ENCODE data around the gene ITGAD. TPM values are rescaled to one million over a fixed set of nuclear protein-coding genes. Genes with fewer than 3 reads are reported as not detected.

The ITGAD gene
- total and polyA plus RNA-seq, 2 donors: 0.05 to 0.21 TPM

DNA sequence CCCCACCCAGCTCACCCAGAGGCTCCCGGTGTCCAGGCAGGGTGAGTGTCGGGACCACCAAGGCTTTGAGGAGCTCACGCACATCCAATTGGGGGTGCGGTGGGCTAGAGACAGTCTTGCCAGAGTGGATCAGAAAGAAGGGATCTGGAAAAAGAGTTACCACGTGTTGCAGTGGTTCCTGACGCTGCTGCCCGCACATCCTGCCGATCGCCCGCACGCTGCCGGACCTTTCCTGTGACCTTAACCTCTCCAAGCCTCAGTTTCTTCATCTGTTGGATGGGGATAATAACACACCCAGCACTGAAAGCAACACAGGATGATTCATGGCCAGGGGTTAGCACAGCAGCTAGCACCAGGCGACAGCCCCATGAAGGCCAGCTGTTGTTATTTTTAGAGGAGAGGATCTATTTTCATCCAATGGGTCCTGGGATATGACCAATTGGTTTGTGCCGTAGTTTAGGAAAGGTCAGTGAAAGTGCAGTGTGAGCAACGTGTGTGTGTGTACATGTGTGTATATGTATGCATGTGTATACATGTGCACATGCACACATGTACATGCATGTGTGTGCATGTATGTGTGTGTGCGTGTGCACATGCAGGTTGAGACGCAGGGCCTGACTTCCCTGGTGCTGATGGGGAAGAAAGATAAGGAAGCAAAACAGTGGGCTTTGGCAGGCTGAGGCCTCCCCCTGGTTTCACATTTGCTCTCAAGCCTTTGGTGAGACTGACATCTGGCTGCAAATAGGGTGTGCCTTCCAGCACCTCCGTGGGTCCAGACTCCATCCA lies 35.6 kb upstream of the ITGAD start:
- no peak overlapping the region for H3K27ac ChIP-seq (ENCODE audit: low read depth)
- H3K4me3 ChIP-seq (ENCODE audit: low read depth, low read length): no peak overlapping the region
- WGBS: 68% methylated on average over 18 of the region's 18 CpGs
- H3K36me3 ChIP-seq (ENCODE audit: insufficient read depth): no peaks in the 10 kb centered on the region
- H3K4me1 ChIP-seq (ENCODE audit: insufficient read depth): no peaks in the 10 kb centered on the region
- DNase-seq (ENCODE audit: extremely low spot score): no peak

DNA sequence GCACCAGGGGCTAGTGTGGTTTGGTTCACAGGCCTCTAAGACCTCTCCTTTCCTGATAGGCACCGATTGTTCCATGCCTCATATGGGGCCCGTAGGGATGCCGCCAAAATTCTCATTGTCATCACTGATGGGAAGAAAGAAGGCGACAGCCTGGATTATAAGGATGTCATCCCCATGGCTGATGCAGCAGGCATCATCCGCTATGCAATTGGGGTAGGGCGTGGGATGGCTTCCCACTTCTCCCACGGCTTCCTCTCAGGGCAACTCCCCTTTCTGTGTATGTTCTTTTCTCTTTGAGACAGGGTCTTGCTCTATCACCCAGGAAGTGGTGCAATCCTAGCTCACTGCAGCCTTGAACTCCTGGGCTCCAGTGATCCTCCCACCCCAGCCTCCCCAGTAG lies 32.9 kb upstream of the ITGAD start:
- 87% methylated on average over 7 of the region's 7 CpGs for whole genome bisulfite sequencing

DNA sequence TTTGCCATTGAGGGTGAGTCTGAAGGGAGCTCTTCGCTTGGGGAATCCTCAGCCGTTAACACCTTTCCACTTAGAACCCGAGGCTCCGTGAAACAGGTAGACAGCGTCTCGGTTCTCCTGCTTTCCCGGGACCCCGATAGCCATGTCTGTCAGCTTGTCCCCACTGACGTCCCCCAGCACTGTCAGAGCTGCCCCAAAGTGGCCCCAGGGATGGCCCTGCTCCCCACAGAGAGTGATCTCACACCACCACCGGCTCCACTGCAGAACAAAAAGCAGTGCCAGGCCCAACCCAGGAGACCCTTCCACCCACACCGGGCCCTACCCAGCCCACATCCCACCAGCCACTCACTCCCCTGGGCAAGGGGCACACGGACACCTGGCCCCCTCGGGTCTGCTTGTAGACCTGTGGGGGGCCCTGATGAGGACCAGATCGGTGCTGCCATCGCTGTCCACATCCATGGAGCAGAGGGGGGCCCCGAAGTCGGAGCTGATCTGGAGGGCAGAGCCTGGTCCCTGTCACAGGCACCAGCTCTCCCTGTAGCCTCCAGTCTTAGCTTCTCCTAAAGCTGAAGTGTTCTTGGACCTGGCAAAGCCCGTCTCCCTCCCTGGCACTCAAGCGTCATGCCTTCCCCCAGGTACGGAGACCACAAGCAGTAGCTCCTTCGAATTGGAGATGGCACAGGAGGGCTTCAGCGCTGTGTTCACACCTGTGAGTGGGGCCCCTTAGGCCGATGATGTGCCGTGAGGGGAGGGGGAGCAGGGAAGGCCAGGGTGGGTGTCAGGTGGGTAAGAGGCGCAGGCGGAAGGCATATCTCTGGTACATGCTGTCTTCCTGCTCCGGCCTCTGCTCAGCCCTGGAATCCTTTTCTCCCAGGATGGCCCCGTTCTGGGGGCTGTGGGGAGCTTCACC lies 31.7 kb upstream of the ITGAD start:
- H3K36me3 ChIP-seq (ENCODE audit: insufficient read depth): no peaks in the 10 kb centered on the region
- H3K4me3 ChIP-seq (ENCODE audit: low read depth, low read length): no peak overlapping the region
- no peaks in the 10 kb centered on the region for H3K4me1 ChIP-seq (ENCODE audit: insufficient read depth)
- 76% methylated on average over 28 of the region's 28 CpGs for WGBS
- no peak for DNase-seq (ENCODE audit: extremely low spot score)
- no peak overlapping the region for H3K27ac ChIP-seq (ENCODE audit: low read depth)

More for the DNA sequence above, 32.9 kb upstream of the ITGAD start:
- no peaks in the 10 kb centered on the region for H3K36me3 ChIP-seq (ENCODE audit: insufficient read depth)
- no peak overlapping the region for H3K27ac ChIP-seq (ENCODE audit: low read depth)
- DNase-seq (ENCODE audit: extremely low spot score): no peak
- no peaks in the 10 kb centered on the region for H3K4me1 ChIP-seq (ENCODE audit: insufficient read depth)
- H3K4me3 ChIP-seq (ENCODE audit: low read depth, low read length): no peak overlapping the region

DNA sequence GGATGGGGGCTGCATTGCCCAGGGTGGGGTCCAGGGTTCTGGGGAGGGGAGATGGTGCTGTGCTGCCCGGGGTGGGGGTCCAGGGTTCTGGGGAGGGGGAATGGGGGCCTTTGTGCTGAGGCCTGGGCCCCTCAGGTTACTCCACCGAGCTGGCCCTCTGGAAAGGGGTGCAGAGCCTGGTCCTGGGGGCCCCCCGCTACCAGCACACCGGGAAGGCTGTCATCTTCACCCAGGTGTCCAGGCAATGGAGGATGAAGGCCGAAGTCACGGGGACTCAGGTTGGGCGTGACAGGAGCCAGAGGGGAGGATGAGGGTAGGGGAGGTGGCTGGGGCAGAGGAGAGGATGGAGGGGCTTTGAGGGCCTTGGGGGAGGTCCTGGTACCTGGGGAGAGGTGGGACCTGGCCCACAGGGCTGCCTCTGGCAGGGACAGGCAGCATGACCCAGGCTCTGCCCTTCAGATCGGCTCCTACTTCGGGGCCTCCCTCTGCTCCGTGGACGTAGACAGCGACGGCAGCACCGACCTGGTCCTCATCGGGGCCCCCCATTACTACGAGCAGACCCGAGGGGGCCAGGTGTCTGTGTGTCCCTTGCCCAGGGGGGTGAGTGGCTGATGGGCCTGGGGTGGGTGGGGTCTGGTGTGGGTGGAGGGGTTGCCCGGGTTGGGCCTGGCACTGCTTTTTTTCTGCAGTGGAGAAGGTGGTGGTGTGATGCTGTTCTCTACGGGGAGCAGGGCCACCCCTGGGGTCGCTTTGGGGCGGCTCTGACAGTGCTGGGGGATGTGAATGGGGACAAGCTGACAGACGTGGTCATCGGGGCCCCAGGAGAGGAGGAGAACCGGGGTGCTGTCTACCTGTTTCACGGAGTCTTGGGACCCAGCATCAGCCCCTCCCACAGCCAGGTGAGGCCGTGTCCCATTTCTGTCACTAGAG lies 30.4 kb upstream of the ITGAD start:
- H3K36me3 ChIP-seq (ENCODE audit: insufficient read depth): no peaks in the 10 kb centered on the region
- H3K4me3 ChIP-seq (ENCODE audit: low read depth, low read length): no peak overlapping the region
- WGBS: 82% methylated on average over 26 of the region's 26 CpGs
- no peak overlapping the region for H3K27ac ChIP-seq (ENCODE audit: low read depth)
- H3K4me1 ChIP-seq (ENCODE audit: insufficient read depth): no peaks in the 10 kb centered on the region
- no peak for DNase-seq (ENCODE audit: extremely low spot score)

DNA sequence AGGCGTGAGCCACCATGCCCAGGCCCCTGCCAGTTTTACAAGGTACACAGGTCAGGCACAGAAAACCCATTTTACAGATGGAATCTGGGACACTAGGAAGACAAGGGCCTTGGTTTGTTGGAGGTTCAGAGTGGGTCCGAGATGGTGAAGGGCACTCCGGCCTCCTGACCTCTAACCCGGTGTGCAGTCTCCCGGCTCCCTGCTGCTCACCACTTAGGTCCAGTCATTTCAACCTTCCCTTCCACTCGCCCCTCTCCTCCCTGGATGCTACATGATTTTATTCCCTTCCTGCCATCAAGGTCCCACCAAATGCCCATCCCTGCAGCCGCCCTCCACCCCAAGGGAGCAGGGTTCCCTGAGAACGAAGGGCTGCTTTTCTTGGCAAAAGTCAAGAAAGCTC lies 29.4 kb upstream of the ITGAD start:
- H3K27ac ChIP-seq (ENCODE audit: low read depth): no peak overlapping the region
- 88% methylated on average over 8 of the region's 8 CpGs for WGBS
- no peaks in the 10 kb centered on the region for H3K4me1 ChIP-seq (ENCODE audit: insufficient read depth)
- no peak for DNase-seq (ENCODE audit: extremely low spot score)
- H3K36me3 ChIP-seq (ENCODE audit: insufficient read depth): no peaks in the 10 kb centered on the region
- H3K4me3 ChIP-seq (ENCODE audit: low read depth, low read length): no peak overlapping the region

DNA sequence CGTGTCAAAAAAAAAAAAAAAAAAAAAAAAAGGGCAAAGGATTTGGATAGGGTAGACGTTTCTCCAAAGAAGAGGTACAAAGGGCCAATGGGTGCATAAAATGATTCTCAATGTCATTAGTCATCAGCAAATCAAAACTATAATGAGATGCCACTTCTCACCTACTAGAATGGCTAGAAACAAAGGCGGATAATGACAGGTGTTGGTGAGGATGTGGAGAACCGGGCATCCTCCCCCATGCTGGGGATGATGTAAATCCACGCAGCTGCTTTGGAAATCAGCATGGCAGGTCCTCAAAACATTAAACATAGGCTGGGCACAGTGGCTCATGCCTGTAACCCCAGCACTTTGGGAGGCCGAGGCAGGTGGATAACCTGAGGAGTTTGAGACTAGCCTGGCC lies 28.7 kb upstream of the ITGAD start:
- no peak for DNase-seq (ENCODE audit: extremely low spot score)
- no peaks in the 10 kb centered on the region for H3K4me1 ChIP-seq (ENCODE audit: insufficient read depth)
- H3K4me3 ChIP-seq (ENCODE audit: low read depth, low read length): no peak overlapping the region
- H3K27ac ChIP-seq (ENCODE audit: low read depth): no peak overlapping the region
- WGBS: 75% methylated on average over 6 of the region's 6 CpGs
- no peaks in the 10 kb centered on the region for H3K36me3 ChIP-seq (ENCODE audit: insufficient read depth)

DNA sequence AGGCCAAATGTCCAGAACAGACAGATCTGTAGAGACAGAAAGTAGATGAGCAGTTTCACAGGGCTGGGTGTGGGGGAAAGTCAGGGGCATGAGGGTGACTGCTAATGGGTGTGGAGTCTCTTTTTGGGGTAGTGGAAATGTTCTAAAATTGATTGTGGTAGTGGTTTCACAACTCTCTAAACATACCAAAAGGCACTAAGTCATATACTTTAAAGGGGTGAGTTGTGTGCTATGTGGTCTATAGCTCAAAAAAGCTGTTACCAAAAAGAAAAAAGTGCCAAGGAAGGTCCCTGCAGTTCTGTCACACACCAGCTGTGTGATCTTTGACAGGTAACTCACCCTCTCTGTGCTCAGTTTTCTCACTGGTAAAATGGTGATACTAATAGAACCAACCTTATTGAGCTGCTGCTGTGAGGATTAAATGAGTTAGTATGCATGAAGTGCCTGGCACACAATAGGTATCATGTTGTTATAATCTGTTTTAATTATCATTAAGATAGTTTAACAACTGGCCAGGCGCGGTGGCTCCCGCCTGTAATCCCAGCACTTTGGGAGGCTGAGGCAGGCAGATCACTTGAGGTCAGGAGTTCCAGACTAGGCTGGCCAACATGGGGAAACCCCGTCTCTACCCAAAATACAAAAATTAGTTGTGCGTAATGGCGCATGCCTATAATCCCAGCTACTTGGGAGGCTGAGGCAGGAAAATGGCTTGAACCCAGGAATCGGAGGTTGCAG lies 27.8 kb upstream of the ITGAD start:
- Histone ChIP-seq H3K36me3 (ENCODE audit: insufficient read depth) (no peaks in the 10 kb centered on the region), H3K4me1 (ENCODE audit: insufficient read depth) (no peaks in the 10 kb centered on the region), H3K4me3 (ENCODE audit: low read depth, low read length) (no peak overlapping the region), H3K27ac (ENCODE audit: low read depth) (no peak overlapping the region)
- DNase-seq (ENCODE audit: extremely low spot score): no peak
- 84% methylated on average over 7 of the region's 7 CpGs for WGBS

DNA sequence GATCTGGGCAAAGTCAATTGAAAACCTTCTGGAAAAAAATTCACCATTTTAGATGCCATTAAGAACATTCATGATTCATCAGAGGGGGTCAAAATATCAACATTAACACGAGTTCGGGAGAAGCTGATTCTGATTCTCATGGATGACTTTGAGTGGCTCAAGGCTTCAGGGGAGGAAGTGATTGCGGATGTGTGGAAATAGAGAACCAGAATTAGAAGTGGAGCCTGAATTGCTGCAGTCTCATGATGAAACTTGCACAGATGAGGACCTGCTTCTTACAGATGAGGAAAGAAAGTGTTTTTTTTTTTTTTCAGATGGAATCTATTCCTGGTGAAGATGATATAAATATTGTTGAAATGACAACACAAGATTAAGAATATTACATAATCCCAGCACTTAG lies 25.3 kb upstream of the ITGAD start:
- no peak for DNase-seq (ENCODE audit: extremely low spot score)
- WGBS: 77% methylated on average over 3 of the region's 3 CpGs
- H3K36me3 ChIP-seq (ENCODE audit: insufficient read depth): no peaks in the 10 kb centered on the region
- H3K4me3 ChIP-seq (ENCODE audit: low read depth, low read length): no peak overlapping the region
- no peaks in the 10 kb centered on the region for H3K4me1 ChIP-seq (ENCODE audit: insufficient read depth)
- H3K27ac ChIP-seq (ENCODE audit: low read depth): no peak overlapping the region

DNA sequence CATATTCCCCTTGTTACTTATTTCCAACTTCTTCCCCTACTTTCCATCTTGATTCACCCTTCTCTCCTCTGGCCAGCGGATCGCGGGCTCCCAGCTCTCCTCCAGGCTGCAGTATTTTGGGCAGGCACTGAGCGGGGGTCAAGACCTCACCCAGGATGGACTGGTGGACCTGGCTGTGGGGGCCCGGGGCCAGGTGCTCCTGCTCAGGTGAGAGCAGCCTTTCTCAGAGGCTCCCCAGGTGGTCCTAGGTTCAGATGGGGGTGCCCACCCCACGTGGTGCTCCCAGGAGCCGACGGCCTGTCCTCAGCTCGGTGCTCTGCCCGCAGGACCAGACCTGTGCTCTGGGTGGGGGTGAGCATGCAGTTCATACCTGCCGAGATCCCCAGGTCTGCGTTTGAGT lies 22.1 kb upstream of the ITGAD start:
- Histone ChIP-seq H3K27ac (ENCODE audit: low read depth) (no peak overlapping the region), H3K4me1 (ENCODE audit: insufficient read depth) (no peaks in the 10 kb centered on the region), H3K4me3 (ENCODE audit: low read depth, low read length) (no peak overlapping the region), H3K36me3 (ENCODE audit: insufficient read depth) (no peaks in the 10 kb centered on the region)
- no peak for DNase-seq (ENCODE audit: extremely low spot score)
- 90% methylated on average over 12 of the region's 12 CpGs for WGBS

DNA sequence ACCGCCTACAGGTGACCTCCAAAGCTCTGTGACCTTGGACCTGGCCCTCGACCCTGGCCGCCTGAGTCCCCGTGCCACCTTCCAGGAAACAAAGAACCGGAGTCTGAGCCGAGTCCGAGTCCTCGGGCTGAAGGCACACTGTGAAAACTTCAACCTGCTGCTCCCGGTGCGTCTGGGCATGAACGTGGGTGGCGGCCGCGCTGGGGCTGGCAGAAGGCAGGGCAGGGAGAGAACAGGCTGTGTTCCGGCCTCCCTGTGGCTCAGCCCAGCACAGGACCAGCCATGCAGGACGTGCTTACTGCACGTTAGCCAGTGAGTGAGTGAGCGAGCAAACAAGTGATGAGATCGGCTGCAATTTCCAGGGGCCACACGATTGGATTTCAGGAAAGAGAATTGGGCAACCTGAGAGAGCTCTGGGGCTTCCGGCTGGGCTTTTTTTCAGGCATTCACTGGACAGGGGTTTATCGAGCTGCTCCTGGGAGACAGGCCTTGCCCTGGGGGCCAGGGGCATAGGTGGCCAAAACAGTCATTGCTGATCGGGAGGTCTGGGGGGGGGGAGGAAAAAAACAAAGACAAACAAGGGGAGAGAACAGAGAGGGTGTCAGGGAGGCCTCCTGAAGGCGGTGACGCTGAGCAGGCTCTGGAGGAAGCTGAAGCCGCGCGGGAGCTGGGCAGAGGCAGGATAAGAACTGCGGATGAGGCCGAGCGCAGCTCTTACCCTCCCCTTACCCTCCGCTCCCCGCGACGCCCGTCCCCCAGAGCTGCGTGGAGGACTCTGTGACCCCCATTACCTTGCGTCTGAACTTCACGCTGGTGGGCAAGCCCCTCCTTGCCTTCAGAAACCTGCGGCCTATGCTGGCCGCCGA lies 21.3 kb upstream of the ITGAD start:
- Histone ChIP-seq H3K4me3 (ENCODE audit: low read depth, low read length) (no peak overlapping the region), H3K36me3 (ENCODE audit: insufficient read depth) (no peaks in the 10 kb centered on the region), H3K4me1 (ENCODE audit: insufficient read depth) (no peaks in the 10 kb centered on the region), H3K27ac (ENCODE audit: low read depth) (no peak overlapping the region)
- DNase-seq (ENCODE audit: extremely low spot score): no peak
- 75% methylated on average over 42 of the region's 42 CpGs for WGBS

DNA sequence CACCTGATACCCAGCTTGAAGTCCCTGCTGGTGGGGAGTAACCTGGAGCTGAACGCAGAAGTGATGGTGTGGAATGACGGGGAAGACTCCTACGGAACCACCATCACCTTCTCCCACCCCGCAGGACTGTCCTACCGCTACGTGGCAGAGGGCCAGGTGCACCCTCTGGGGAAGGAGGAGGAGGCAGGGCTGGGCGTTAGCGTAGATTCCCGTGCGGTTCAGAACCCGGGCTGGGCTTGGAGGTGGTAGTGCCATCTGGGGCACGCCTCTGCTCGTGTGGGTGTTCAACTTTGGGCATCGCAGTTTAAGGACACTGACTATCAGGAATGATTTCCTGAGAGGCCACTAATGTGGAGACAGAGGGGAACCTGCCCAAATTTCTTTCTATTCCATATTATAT lies 19.9 kb upstream of the ITGAD start:
- WGBS: 81% methylated on average over 14 of the region's 14 CpGs
- no peak for DNase-seq (ENCODE audit: extremely low spot score)
- Histone ChIP-seq H3K4me3 (ENCODE audit: low read depth, low read length) (no peak overlapping the region), H3K36me3 (ENCODE audit: insufficient read depth) (no peaks in the 10 kb centered on the region), H3K27ac (ENCODE audit: low read depth) (no peak overlapping the region), H3K4me1 (ENCODE audit: insufficient read depth) (no peaks in the 10 kb centered on the region)

DNA sequence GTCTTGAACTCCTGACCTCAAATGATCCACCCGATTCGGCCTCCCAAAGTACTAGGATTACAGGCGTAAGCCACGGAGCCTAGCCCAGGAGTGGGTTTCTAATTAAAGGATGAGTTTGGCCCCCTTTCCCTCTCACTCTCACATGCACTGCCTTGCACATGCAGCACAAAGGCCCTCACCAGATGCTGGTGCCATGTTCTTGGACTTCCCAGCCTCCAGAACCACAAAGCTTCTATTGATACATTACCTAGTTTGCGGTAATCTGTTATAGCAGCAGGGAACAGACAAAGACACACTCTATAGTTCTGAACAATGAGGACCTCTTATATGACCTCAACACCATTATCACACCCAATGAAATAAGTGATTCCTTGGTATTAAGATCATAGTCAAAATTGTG lies 17.9 kb upstream of the ITGAD start:
- H3K4me3 ChIP-seq (ENCODE audit: low read depth, low read length): no peak overlapping the region
- no peak for DNase-seq (ENCODE audit: extremely low spot score)
- no peaks in the 10 kb centered on the region for H3K4me1 ChIP-seq (ENCODE audit: insufficient read depth)
- H3K36me3 ChIP-seq (ENCODE audit: insufficient read depth): no peaks in the 10 kb centered on the region
- WGBS: 92% methylated on average over 5 of the region's 5 CpGs
- H3K27ac ChIP-seq (ENCODE audit: low read depth): no peak overlapping the region
